Activated CD8-positive, alpha-beta T cell treated with anti-CD3 and anti-CD28 coated beads for 36 hours (primary cell): Measurements from ENCODE around the gene MGP. TPM values are rescaled to one million over a fixed set of nuclear protein-coding genes. Genes with fewer than 3 reads are reported as not detected.

ENCODE experiments used
- total RNA-seq, 2 experiments: library from RNA; stranded (reverse); gene quantifications; one replicate each; pipeline ENCODE4 v1.2.3, GENCODE V29; 2021

MGP gene
- total RNA-seq, 2 experiments from 2014 or later: not detected

Other genes with a start within 250 kb of the MGP start
- gene GUCY2C, start 189.3 kb downstream of the MGP start, total RNA-seq: not detected
- 100 to 1,000 TPM; 123 to 130 TPM for gene WBP11, start 82.4 kb downstream of the MGP start, total RNA-seq
- 1 to 10 TPM; 3.3 to 4.2 TPM for gene C12orf60, start 82.2 kb downstream of the MGP start, total RNA-seq
- gene SMCO3, start 71.7 kb downstream of the MGP start, total RNA-seq: not detected
- not detected for gene ART4, start 42.3 kb downstream of the MGP start, total RNA-seq
- gene ERP27, start 52.7 kb upstream of the MGP start, total RNA-seq: 1 to 10 TPM; 2.3 to 3.4 TPM
- 100 to 1,000 TPM; 765 to 771 TPM for gene ARHGDIB, start 75.7 kb upstream of the MGP start, total RNA-seq
- not detected for gene PDE6H, start 87.2 kb upstream of the MGP start, total RNA-seq